HEK293 (cell line): ENCODE results near the gene RBMS3.

ENCODE experiments used
- CTCF ChIP-seq: fragments of 450-650 bp; formaldehyde crosslinking; IDR thresholded peaks from 2 replicates; pipeline ENCODE4 v1.5.1; 2016; ENCODE audit warnings: missing biosample characterization, missing genetic modification characterization
- HIC1 ChIP-seq: fragments of 450-650 bp; formaldehyde crosslinking; IDR thresholded peaks from 2 replicates; pipeline ENCODE4 v1.5.1; 2016; ENCODE audit warnings: missing biosample characterization, missing genetic modification characterization
- ZNF335 ChIP-seq: fragments of 450-650 bp; formaldehyde crosslinking; conservative IDR thresholded peaks from 2 replicates; pipeline ENCODE4 v1.5.1; 2016; ENCODE audit warnings: missing biosample characterization, missing genetic modification characterization

GRCh38 chr3:29635888-29636287, 355.0 kb downstream of the RBMS3 start:
- no peak for TF ChIP-seq CTCF (tag by site-specific recombination)
- TF ChIP-seq ZNF335 = no peak
- TF ChIP-seq HIC1 (tag by site-specific recombination) = no peak
